Measurements from ENCODE around the gene NAPG.
"Not testable (repeated sequence)": the region's sequence is repeated elsewhere in the genome, so short reads cannot be mapped to it uniquely, and the experiment has no call there.

NAPG gene

GRCh38 chr18:10514601-10515000 is 11.2 kb upstream of the NAPG start:
- no peak for FAIRE-seq

- no peak for FAIRE-seq
Observed at GRCh38 chr18:10515456-10515855, 10.4 kb upstream of the NAPG start.

GRCh38 chr18:10516078-10516477 is 9.7 kb upstream of the NAPG start:
- no peak for FAIRE-seq

GRCh38 chr18:10518595-10519255 is 7.1 kb upstream of the NAPG start:
- FAIRE-seq, result no peak

GRCh38 chr18:10519366-10519765 is 6.5 kb upstream of the NAPG start:
- FAIRE-seq, result no peak

- FAIRE-seq, result peak; percentile 45
Observed at GRCh38 chr18:10519999-10520935, 5.6 kb upstream of the NAPG start.

GRCh38 chr18:10521566-10521965 is 4.3 kb upstream of the NAPG start:
- FAIRE-seq, result no peak

- no peak for FAIRE-seq
Observed at GRCh38 chr18:10522574-10522973, 3.3 kb upstream of the NAPG start.

- no peak for FAIRE-seq
Observed at GRCh38 chr18:10523544-10523943, 2.3 kb upstream of the NAPG start.

GRCh38 chr18:10524507-10525370 is 1.1 kb upstream of the NAPG start:
- no peak for FAIRE-seq

- no peak for FAIRE-seq
Observed at GRCh38 chr18:10525371-10525691, 496 bp upstream of the NAPG start.

GRCh38 chr18:10526561-10526949 is 728 bp downstream of the NAPG start:
- no peak for FAIRE-seq

- no peak for FAIRE-seq
Observed at GRCh38 chr18:10528439-10528838, 2.6 kb downstream of the NAPG start.

GRCh38 chr18:10530002-10530401 is 4.2 kb downstream of the NAPG start:
- FAIRE-seq, result no peak

- FAIRE-seq, result no peak
Observed at GRCh38 chr18:10530852-10531251, 5.0 kb downstream of the NAPG start.

GRCh38 chr18:10533111-10533510 is 7.3 kb downstream of the NAPG start:
- FAIRE-seq, result no peak

GRCh38 chr18:10536280-10536679 is 10.5 kb downstream of the NAPG start:
- FAIRE-seq, result no peak

- FAIRE-seq, result no peak
Observed at GRCh38 chr18:10537765-10538164, 11.9 kb downstream of the NAPG start.

- not testable (repeated sequence) for FAIRE-seq
Observed at GRCh38 chr18:10539124-10539523, 13.3 kb downstream of the NAPG start.

GRCh38 chr18:10543277-10543676 is 17.4 kb downstream of the NAPG start:
- FAIRE-seq, result no peak

- no peak for FAIRE-seq
Observed at GRCh38 chr18:10544093-10544748, 18.4 kb downstream of the NAPG start.

GRCh38 chr18:10546557-10547300 is 20.9 kb downstream of the NAPG start:
- no peak for FAIRE-seq

All from TTC549 (cell line).